HCT116 (cell line): ENCODE data around the gene ATP8B4.

Source experiments
- EZH2phosphoT487 ChIP-seq: fragments of 200-600 bp; IDR thresholded peaks from 2 replicates; pipeline ENCODE4 v1.6.1; 2018; ENCODE audit warnings: antibody characterized with exemption, borderline replicate concordance
- POLR2A ChIP-seq: IDR thresholded peaks from 2 replicates; pipeline ENCODE4 v1.7.0; 2011; ENCODE audit warnings: borderline replicate concordance; ENCODE audit not compliant: insufficient read depth, insufficient read length; ENCODE audit errors: extremely low read depth
- TCF7L2 ChIP-seq: IDR thresholded peaks from 2 replicates; pipeline ENCODE4 v1.7.0; 2011; ENCODE audit warnings: borderline replicate concordance, inconsistent platforms; ENCODE audit not compliant: insufficient read depth, insufficient read length; ENCODE audit errors: extremely low read depth
- TF ChIP-seq, protein P1 (sequence below), 3 experiments: fragments of 200-600 bp in 1 of 3; sonication (generic) in 1 of 3; IDR thresholded peaks in 2 of 3; conservative IDR thresholded peaks in 1 of 3; 2 replicates each; pipeline ENCODE4 v1.5.1; 2012 to 2017; ENCODE audit warnings: low read depth in 2 of 3, low read length in 2 of 3, antibody characterized with exemption in 1 of 3, borderline replicate concordance in 1 of 3, control low read depth in 1 of 3, mild to moderate bottlenecking in 1 of 3, mixed read lengths in 1 of 3, mixed run types in 1 of 3, moderate library complexity in 1 of 3; ENCODE audit not compliant: insufficient read depth in 1 of 3
- TF ChIP-seq, protein P2 (sequence below): IDR thresholded peaks from 2 replicates; pipeline ENCODE4 v1.6.1; 2012; ENCODE audit warnings: low read depth

DNA sequence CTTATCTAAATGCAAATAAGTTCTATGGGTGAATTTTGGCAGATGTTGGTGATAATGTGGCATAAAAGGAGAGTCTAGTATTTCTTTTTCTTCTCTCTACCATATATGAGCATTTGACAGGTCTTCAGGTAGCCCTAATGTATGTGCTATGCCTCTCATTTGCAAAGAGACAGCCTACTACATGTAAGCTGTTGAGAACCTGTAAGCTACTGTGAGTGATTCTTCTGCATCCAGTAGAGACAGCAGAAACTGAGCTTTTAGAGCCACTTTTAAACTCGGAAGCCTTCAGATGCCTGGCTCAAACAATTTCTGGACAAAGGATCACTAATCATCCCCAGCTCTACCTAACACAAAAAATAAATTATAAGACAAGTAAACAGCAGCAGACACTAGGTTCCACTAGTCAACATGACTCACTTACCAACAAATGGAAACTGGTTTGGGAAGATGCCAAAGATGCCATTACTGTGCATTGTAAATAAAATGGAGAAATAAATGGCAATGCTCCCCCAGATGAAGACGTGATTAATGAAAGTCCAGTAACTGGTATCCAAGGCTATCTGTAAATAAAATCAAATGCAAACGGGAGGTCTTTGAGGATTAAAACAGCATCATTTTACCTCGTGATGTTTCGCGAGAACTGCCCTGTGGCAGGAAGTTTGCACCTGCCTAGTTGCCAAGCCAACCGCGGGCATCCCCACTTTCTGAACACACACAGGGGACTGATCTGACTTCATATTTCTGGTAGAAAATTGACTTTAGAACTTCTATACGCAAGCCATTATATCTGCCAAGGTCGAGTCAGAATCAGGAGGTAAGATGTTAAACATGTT, 252.9 kb downstream of the ATP8B4 start:
- TF ChIP-seq, protein P1, sequence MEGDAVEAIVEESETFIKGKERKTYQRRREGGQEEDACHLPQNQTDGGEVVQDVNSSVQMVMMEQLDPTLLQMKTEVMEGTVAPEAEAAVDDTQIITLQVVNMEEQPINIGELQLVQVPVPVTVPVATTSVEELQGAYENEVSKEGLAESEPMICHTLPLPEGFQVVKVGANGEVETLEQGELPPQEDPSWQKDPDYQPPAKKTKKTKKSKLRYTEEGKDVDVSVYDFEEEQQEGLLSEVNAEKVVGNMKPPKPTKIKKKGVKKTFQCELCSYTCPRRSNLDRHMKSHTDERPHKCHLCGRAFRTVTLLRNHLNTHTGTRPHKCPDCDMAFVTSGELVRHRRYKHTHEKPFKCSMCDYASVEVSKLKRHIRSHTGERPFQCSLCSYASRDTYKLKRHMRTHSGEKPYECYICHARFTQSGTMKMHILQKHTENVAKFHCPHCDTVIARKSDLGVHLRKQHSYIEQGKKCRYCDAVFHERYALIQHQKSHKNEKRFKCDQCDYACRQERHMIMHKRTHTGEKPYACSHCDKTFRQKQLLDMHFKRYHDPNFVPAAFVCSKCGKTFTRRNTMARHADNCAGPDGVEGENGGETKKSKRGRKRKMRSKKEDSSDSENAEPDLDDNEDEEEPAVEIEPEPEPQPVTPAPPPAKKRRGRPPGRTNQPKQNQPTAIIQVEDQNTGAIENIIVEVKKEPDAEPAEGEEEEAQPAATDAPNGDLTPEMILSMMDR (IDR thresholded peaks at IDR 0.05 in 2 of 3, conservative IDR thresholded peaks at IDR 0.05 in 1 of 3; ENCODE audit: borderline replicate concordance in 1 of 3, insufficient read depth in 1 of 3, low read depth in 2 of 3, low read length in 2 of 3) = no peak
- TF ChIP-seq POLR2A = no peak
- TF ChIP-seq, protein P2, sequence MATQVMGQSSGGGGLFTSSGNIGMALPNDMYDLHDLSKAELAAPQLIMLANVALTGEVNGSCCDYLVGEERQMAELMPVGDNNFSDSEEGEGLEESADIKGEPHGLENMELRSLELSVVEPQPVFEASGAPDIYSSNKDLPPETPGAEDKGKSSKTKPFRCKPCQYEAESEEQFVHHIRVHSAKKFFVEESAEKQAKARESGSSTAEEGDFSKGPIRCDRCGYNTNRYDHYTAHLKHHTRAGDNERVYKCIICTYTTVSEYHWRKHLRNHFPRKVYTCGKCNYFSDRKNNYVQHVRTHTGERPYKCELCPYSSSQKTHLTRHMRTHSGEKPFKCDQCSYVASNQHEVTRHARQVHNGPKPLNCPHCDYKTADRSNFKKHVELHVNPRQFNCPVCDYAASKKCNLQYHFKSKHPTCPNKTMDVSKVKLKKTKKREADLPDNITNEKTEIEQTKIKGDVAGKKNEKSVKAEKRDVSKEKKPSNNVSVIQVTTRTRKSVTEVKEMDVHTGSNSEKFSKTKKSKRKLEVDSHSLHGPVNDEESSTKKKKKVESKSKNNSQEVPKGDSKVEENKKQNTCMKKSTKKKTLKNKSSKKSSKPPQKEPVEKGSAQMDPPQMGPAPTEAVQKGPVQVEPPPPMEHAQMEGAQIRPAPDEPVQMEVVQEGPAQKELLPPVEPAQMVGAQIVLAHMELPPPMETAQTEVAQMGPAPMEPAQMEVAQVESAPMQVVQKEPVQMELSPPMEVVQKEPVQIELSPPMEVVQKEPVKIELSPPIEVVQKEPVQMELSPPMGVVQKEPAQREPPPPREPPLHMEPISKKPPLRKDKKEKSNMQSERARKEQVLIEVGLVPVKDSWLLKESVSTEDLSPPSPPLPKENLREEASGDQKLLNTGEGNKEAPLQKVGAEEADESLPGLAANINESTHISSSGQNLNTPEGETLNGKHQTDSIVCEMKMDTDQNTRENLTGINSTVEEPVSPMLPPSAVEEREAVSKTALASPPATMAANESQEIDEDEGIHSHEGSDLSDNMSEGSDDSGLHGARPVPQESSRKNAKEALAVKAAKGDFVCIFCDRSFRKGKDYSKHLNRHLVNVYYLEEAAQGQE = no peak
- TF ChIP-seq EZH2phosphoT487 = no peak
- TF ChIP-seq TCF7L2 = no peak
